ENCODE measurements around the gene DSG2.

- TF ChIP-seq RFX5 (IDR thresholded peaks at IDR 0.05; ENCODE audit: low read depth, low read length), result no peak
- no peak for TF ChIP-seq FOS (IDR thresholded peaks at IDR 0.05; ENCODE audit: low read depth, low read length)
- TF ChIP-seq POLR2A (IDR thresholded peaks at IDR 0.05; ENCODE audit: low read depth, low read length), result no peak
- TF ChIP-seq CTCF (conservative IDR thresholded peaks at IDR 0.05; ENCODE audit: low read depth, low read length), result no peak
- TF ChIP-seq CEBPB (IDR thresholded peaks at IDR 0.05; ENCODE audit: low read depth, low read length), result no peak
- no peak for TF ChIP-seq CHD1 (IDR thresholded peaks at IDR 0.05; ENCODE audit: low read depth, low read length)
- TF ChIP-seq RAD21 (IDR thresholded peaks at IDR 0.05; ENCODE audit: low read length), result no peak
- TF ChIP-seq ELK1 (IDR thresholded peaks at IDR 0.05; ENCODE audit: borderline replicate concordance, low read depth, low read length), result no peak
- no peak for TF ChIP-seq USF2 (IDR thresholded peaks at IDR 0.05; ENCODE audit: low read depth, low read length)
These were observed 48.5 kb downstream of the DSG2 start for GRCh38 chr18:31546476-31546875.

Data from IMR-90 (cell line).